Measurements from ENCODE around the gene TMX2. TPM values are rescaled to one million over a fixed set of nuclear protein-coding genes. Genes with fewer than 3 reads are reported as not detected.

The TMX2 gene
- total RNA-seq, 1 donor: 47.8 TPM

DNA sequence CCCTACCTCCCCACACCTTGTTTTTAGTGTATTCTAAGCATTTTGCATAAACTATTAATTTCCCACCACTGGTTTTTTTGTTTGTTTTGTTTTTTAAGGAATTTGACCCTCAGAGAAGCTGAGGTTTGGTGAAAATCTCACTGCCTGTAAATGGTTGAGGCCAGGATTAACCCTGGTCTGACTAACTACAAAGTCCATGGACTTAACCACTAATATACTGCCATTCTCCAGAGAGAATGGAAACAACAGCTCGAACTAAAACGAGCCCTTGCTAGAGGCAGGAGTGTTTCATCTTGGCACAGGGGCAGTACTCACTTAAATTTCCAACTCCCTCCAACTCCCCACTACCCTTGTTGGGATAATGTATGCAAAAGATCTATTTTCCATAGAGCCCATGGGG, 52.2 kb downstream of the TMX2 start:
- peaks cover 74% of the 10 kb centered on the region for H3K79me2 ChIP-seq (ENCODE audit: insufficient read depth, low read length)
- H3K4me3 ChIP-seq (ENCODE audit: insufficient read depth, low read length): peak overlapping the region; percentile 78
- H2AFZ ChIP-seq (ENCODE audit: low read length): no peak overlapping the region
- DNase-seq (ENCODE audit: insufficient read length, low spot score, missing footprints): peak; percentile 50
- no peak overlapping the region for H3K27ac ChIP-seq (ENCODE audit: low read depth, low read length)
- peak overlapping the region; percentile 89 for H3K4me2 ChIP-seq (ENCODE audit: insufficient read depth, low read length)
- TF ChIP-seq, protein P1, sequence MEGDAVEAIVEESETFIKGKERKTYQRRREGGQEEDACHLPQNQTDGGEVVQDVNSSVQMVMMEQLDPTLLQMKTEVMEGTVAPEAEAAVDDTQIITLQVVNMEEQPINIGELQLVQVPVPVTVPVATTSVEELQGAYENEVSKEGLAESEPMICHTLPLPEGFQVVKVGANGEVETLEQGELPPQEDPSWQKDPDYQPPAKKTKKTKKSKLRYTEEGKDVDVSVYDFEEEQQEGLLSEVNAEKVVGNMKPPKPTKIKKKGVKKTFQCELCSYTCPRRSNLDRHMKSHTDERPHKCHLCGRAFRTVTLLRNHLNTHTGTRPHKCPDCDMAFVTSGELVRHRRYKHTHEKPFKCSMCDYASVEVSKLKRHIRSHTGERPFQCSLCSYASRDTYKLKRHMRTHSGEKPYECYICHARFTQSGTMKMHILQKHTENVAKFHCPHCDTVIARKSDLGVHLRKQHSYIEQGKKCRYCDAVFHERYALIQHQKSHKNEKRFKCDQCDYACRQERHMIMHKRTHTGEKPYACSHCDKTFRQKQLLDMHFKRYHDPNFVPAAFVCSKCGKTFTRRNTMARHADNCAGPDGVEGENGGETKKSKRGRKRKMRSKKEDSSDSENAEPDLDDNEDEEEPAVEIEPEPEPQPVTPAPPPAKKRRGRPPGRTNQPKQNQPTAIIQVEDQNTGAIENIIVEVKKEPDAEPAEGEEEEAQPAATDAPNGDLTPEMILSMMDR (IDR thresholded peaks at IDR 0.05; ENCODE audit: extremely low read depth, low read depth, low read length): no peak
- H4K20me1 ChIP-seq (ENCODE audit: insufficient read depth, low read length): peaks cover 44% of the 10 kb centered on the region
- H3K36me3 ChIP-seq (ENCODE audit: insufficient read depth, low read length): peaks cover 7% of the 10 kb centered on the region
- H3K27me3 ChIP-seq (ENCODE audit: insufficient read depth, low read length): no peaks in the 10 kb centered on the region
- H3K9me3 ChIP-seq (ENCODE audit: low read depth, low read length): no peaks in the 10 kb centered on the region
- H3K4me1 ChIP-seq (ENCODE audit: insufficient read depth, low read length): peaks cover 20% of the 10 kb centered on the region

DNA sequence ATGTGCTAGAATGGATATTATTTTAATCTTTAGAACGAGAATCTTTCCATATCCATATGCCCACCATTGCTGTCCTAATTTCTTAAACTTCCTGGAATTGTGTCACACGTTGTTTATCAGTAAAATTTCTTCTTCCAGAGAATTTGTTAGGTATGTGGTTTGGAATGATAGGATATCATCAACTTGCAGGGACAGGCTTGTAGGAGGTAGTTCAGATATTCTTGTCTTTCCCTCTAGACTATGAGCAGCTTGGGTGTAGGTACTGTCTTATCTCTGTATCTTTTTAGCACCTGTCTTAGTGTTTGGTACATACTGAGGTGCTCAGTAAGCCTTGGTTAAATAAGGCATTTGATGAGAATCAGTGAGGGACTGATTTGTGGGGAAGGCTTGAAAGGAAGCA, 52.6 kb downstream of the TMX2 start:
- no peak overlapping the region for H3K27ac ChIP-seq (ENCODE audit: low read depth, low read length)
- H4K20me1 ChIP-seq (ENCODE audit: insufficient read depth, low read length): peaks cover 44% of the 10 kb centered on the region
- TF ChIP-seq, protein P1 (IDR thresholded peaks at IDR 0.05; ENCODE audit: extremely low read depth, low read depth, low read length): no peak

DNA sequence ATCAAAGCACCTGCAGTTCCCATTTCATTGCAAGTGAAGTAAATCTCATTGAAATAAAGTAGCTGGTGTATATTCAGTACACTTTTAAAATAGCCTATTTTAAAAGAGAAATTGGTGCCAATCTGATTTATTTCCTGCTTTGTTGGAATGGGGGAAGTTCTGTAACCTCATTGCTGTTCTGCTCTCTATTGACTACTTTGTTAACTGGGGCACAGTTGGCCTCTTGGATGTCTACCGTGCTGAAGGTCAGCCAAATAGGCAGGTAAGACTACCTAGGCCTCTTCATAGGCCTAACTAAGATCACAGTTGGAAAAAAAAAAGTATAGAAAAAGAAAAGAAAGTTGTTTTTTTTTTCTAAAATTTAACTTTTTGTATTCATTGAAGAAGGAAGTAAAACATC, 58.4 kb downstream of the TMX2 start:
- H3K36me3 ChIP-seq (ENCODE audit: insufficient read depth, low read length): peaks cover 7% of the 10 kb centered on the region
- no peaks in the 10 kb centered on the region for H3K27me3 ChIP-seq (ENCODE audit: insufficient read depth, low read length)
- H2AFZ ChIP-seq (ENCODE audit: low read length): no peak overlapping the region
- peaks cover 95% of the 10 kb centered on the region for H3K79me2 ChIP-seq (ENCODE audit: insufficient read depth, low read length)
- H4K20me1 ChIP-seq (ENCODE audit: insufficient read depth, low read length): peaks cover 60% of the 10 kb centered on the region
- no peaks in the 10 kb centered on the region for H3K9me3 ChIP-seq (ENCODE audit: low read depth, low read length)
- H3K4me1 ChIP-seq (ENCODE audit: insufficient read depth, low read length): peaks cover 24% of the 10 kb centered on the region
- DNase-seq (ENCODE audit: insufficient read length, low spot score, missing footprints): no peak
- TF ChIP-seq, protein P1 (IDR thresholded peaks at IDR 0.05; ENCODE audit: extremely low read depth, low read depth, low read length): no peak
- no peak overlapping the region for H3K27ac ChIP-seq (ENCODE audit: low read depth, low read length)
- no peak overlapping the region for H3K4me3 ChIP-seq (ENCODE audit: insufficient read depth, low read length)
- H3K4me2 ChIP-seq (ENCODE audit: insufficient read depth, low read length): no peak overlapping the region

More for the DNA sequence above, 52.6 kb downstream of the TMX2 start:
- no peak for DNase-seq (ENCODE audit: insufficient read length, low spot score, missing footprints)
- Histone ChIP-seq H3K4me1 (ENCODE audit: insufficient read depth, low read length) (peaks cover 20% of the 10 kb centered on the region), H3K4me3 (ENCODE audit: insufficient read depth, low read length) (peak overlapping the region; percentile 78), H3K9me3 (ENCODE audit: low read depth, low read length) (no peaks in the 10 kb centered on the region), H3K4me2 (ENCODE audit: insufficient read depth, low read length) (peak overlapping the region; percentile 89), H2AFZ (ENCODE audit: low read length) (no peak overlapping the region), H3K79me2 (ENCODE audit: insufficient read depth, low read length) (peaks cover 78% of the 10 kb centered on the region), H3K27me3 (ENCODE audit: insufficient read depth, low read length) (no peaks in the 10 kb centered on the region), H3K36me3 (ENCODE audit: insufficient read depth, low read length) (peaks cover 7% of the 10 kb centered on the region)

GRCh38 chr11:57771365-57771764, 59.0 kb downstream of the TMX2 start:
- H2AFZ ChIP-seq (ENCODE audit: low read length): no peak overlapping the region
- peaks cover 7% of the 10 kb centered on the region for H3K36me3 ChIP-seq (ENCODE audit: insufficient read depth, low read length)
- TF ChIP-seq, protein P1 (IDR thresholded peaks at IDR 0.05; ENCODE audit: extremely low read depth, low read depth, low read length): no peak
- peaks cover 95% of the 10 kb centered on the region for H3K79me2 ChIP-seq (ENCODE audit: insufficient read depth, low read length)
- H4K20me1 ChIP-seq (ENCODE audit: insufficient read depth, low read length): peaks cover 61% of the 10 kb centered on the region
- no peaks in the 10 kb centered on the region for H3K9me3 ChIP-seq (ENCODE audit: low read depth, low read length)
- no peak overlapping the region for H3K4me3 ChIP-seq (ENCODE audit: insufficient read depth, low read length)
- H3K4me2 ChIP-seq (ENCODE audit: insufficient read depth, low read length): no peak overlapping the region
- H3K27ac ChIP-seq (ENCODE audit: low read depth, low read length): no peak overlapping the region
- DNase-seq (ENCODE audit: insufficient read length, low spot score, missing footprints): no peak
- no peaks in the 10 kb centered on the region for H3K27me3 ChIP-seq (ENCODE audit: insufficient read depth, low read length)
- peaks cover 30% of the 10 kb centered on the region for H3K4me1 ChIP-seq (ENCODE audit: insufficient read depth, low read length)
